PFSK-1 (cell line): ENCODE measurements around the gene GIMAP8.

Experiments used
- FOXP2 ChIP-seq: optimal IDR thresholded peaks from 2 replicates; pipeline ENCODE3; 2011; ENCODE audit warnings: borderline replicate concordance, control low read depth, inconsistent platforms; ENCODE audit not compliant: insufficient read depth; ENCODE audit errors: extremely low read length, extremely low read depth
- POLR2AphosphoS5 ChIP-seq: IDR thresholded peaks from 2 replicates; pipeline ENCODE4 v1.6.1; 2012; ENCODE audit warnings: low read depth, mild to moderate bottlenecking, control low read depth, low read length, moderate library complexity
- SIN3A ChIP-seq: IDR thresholded peaks from 2 replicates; pipeline ENCODE4 v1.6.1; 2012; ENCODE audit warnings: mild to moderate bottlenecking, low read length, moderate library complexity, borderline replicate concordance; ENCODE audit not compliant: insufficient read depth
- TAF1 ChIP-seq: IDR thresholded peaks from 2 replicates; pipeline ENCODE4 v1.6.1; 2012; ENCODE audit warnings: low read length, control low read depth, borderline replicate concordance; ENCODE audit not compliant: insufficient read depth
- TF ChIP-seq, protein P1 (sequence below), 2 experiments: IDR thresholded peaks; 2 replicates each; pipeline versions ENCODE4 v1.6.1 to v1.8.0; 2011 to 2012; ENCODE audit warnings: low read depth in 2 of 2, low read length in 2 of 2, control low read depth in 1 of 2, inconsistent platforms in 1 of 2, mild to moderate bottlenecking in 1 of 2, moderate library complexity in 1 of 2; ENCODE audit not compliant: insufficient read depth in 1 of 2

GIMAP8 gene

DNA sequence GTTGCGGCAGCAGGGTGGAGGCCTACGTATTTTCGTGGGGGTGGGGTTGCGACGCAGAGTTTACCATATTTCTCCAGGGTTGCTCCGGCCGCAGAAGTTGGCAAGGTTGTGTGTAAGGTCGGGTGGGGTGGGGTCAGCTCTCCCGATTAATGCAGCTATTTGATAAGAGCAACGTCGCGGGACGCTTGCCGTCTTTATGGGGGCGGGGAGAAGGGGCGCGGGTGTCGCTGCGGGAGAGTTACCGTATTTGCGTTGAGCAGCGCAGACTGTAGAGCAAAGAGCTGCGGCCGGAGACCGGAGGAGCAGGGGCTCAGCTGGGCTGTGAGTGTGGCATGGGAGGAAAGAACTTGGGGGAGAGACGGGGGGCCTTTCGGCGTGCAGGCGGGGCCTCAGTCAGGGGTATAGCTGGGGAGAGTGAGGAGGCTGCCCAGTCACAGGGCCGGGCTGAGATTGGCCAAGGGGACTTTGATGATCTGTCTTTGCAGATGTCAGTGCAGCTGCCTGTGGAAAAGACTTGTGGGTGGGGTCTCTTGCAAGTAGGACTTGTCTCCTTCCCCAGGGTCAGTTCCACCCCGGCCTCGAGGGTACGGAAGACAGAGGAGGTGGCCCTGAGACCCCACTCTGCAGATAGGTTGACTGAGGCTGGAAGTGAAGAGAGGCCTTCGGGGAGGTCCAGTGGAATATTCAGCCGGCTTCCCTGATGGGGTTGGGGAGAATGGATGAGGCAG lies 44.7 kb upstream of the GIMAP8 start:
- no peak for TF ChIP-seq FOXP2
- TF ChIP-seq, protein P1, sequence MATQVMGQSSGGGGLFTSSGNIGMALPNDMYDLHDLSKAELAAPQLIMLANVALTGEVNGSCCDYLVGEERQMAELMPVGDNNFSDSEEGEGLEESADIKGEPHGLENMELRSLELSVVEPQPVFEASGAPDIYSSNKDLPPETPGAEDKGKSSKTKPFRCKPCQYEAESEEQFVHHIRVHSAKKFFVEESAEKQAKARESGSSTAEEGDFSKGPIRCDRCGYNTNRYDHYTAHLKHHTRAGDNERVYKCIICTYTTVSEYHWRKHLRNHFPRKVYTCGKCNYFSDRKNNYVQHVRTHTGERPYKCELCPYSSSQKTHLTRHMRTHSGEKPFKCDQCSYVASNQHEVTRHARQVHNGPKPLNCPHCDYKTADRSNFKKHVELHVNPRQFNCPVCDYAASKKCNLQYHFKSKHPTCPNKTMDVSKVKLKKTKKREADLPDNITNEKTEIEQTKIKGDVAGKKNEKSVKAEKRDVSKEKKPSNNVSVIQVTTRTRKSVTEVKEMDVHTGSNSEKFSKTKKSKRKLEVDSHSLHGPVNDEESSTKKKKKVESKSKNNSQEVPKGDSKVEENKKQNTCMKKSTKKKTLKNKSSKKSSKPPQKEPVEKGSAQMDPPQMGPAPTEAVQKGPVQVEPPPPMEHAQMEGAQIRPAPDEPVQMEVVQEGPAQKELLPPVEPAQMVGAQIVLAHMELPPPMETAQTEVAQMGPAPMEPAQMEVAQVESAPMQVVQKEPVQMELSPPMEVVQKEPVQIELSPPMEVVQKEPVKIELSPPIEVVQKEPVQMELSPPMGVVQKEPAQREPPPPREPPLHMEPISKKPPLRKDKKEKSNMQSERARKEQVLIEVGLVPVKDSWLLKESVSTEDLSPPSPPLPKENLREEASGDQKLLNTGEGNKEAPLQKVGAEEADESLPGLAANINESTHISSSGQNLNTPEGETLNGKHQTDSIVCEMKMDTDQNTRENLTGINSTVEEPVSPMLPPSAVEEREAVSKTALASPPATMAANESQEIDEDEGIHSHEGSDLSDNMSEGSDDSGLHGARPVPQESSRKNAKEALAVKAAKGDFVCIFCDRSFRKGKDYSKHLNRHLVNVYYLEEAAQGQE (IDR thresholded peaks at IDR 0.05; ENCODE audit: insufficient read depth in 1 of 2, low read depth in 2 of 2, low read length in 2 of 2) = no peak
- no peak for TF ChIP-seq POLR2AphosphoS5
- no peak for TF ChIP-seq SIN3A
- TF ChIP-seq TAF1 = no peak

DNA sequence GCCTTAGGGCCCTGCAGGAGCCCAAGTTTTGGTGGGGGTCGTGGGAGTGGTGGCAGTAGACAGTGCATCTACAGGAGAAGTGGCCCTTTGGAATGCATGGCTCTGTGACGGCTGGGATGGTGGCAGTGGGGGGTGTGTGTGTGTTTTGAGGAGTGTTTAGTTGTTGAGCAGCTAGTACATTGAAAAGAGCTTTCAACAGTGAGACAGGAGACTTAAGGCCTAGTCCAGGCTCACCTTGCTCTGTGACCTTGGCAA lies 44.2 kb upstream of the GIMAP8 start:
- TF ChIP-seq SIN3A (no peak), TAF1 (no peak), FOXP2 (no peak), POLR2AphosphoS5 (no peak)
- TF ChIP-seq, protein P1 (IDR thresholded peaks at IDR 0.05; ENCODE audit: insufficient read depth in 1 of 2, low read depth in 2 of 2, low read length in 2 of 2) = no peak

DNA sequence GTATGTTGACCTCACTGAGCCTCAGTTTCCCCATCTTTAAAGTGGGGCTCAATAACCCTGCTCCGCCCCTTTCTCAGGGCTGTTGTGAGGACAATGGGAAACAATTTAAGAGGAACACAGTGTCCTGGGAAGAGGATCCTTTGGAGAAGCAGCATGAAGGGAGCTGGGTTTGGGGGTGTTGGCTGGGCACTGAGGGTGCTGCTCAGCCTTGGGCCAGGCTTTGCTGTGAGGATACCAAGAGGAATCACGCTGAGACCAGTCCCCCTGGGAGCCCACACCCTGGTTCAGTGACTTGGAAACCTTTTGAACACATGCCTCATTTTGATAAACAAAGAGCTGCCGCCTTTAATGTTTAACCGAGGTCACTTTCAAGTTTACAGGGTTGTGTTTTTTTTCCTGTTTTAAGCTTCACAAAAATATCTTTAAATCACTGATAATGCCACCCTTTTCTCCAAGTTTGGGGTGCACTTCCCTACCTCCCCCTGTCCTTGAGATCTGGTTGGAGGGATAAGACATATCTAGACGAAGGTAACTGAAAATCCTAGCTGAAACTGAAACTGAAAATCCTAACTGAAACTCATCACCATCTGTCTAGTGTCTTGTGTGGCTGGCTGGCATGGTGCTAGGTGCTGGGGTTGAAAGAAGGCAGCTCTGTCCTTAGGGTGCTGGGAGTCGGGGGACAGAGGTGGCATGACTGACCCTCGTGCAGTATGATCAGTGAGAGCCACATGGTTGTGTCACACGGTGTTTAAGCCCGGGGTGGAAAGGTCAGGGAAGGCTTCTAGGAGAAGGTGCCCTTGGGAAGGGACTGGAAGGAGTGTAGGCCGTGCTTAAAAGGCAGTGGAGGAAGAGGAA lies 43.6 kb upstream of the GIMAP8 start:
- TF ChIP-seq POLR2AphosphoS5 = no peak
- no peak for TF ChIP-seq FOXP2
- no peak for TF ChIP-seq TAF1
- TF ChIP-seq, protein P1 (IDR thresholded peaks at IDR 0.05; ENCODE audit: insufficient read depth in 1 of 2, low read depth in 2 of 2, low read length in 2 of 2) = no peak
- no peak for TF ChIP-seq SIN3A

DNA sequence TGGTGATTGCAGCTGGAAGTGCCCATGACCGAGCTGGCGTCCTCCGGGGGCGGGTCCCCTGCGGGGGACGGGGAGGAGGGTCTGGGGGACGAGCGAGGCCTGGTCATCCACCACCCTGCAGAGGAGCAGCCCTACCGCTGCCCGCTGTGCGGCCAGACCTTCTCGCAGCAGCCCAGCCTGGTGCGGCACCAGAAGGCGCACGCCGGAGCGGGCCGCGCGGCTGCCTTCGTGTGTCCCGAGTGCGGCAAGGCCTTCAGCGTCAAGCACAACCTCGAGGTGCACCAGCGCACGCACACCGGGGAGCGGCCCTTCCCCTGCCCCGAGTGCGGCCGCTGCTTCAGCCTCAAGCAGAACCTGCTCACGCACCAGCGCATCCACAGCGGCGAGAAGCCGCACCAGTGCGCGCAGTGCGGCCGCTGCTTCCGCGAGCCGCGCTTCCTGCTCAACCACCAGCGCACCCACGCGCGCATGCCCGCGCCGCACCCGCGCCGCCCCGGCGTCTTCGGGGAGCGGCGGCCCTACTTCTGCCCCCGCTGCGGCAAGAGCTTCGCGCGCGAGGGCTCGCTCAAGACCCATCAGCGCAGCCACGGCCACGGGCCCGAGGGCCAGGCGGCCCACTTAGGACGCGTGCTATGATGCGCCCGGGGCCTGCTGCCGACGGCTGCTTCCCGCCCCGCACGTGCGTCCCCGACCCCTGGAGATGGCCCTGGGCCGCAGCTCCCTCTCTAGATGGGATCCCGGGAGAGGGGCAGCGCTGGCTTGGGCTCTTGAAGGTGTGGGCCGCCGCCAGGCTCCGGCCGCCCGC lies 42.6 kb upstream of the GIMAP8 start:
- TF ChIP-seq FOXP2 (no peak), POLR2AphosphoS5 (no peak), SIN3A (no peak), TAF1 (no peak)
- TF ChIP-seq, protein P1 (IDR thresholded peaks at IDR 0.05; ENCODE audit: insufficient read depth in 1 of 2, low read depth in 2 of 2, low read length in 2 of 2) = no peak
